NCI-H1092 treated with DMSO at 0.1 percent for 48 hours (cell line): ENCODE data around the gene RNF112.
"Not testable (repeated sequence)": the region's sequence is repeated elsewhere in the genome, so short reads cannot be mapped to it uniquely, and the experiment has no call there.

Experiments used
- DNase-seq: peaks from one replicate; lab custom pipeline; 2025; lab: John Stamatoyannopoulos, UW

Gene RNF112

DNA sequence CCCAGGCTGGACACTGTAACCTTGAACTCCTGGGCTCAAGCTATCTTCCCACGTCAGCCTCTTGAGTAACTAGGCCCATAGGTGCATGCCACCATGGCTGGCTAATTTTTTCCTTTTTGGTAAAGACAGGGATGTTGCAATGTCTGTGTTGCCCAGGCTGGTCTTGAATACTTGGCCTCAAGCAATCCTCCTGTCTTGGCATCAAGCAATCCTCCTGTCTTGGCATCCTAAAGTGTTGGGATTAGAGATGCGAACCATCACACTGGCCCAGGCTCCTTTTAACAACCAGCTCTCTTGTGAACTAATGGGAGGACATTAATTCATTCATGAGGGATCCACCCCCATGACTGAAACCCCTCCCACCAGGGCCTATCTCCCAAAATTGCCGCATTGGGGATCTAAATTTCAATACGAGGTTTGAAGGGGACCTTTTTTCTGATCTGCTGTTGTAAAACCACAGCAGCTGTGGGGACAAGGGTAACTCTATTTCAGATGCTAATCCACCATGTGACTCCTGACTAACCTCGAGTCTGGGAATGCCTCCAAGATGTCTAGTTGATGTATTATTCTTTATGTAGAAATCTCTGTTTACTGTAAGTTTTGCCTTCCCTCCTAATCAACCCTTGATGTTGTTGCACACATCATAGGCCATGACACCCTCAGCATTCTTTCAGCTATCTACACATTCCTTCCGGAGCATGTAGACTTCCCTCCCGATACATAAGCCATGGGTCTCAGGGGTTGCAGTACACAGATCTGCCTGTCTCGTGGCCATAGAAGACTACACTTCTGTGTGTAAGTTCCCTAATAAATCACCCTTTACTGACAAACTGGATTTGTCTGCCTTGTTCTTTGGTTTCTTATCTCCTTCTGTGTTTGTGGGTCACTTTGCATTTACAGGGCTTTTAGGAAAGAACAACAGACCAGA is 37.6 kb downstream of the RNF112 start:
- DNase-seq: no peak

DNA sequence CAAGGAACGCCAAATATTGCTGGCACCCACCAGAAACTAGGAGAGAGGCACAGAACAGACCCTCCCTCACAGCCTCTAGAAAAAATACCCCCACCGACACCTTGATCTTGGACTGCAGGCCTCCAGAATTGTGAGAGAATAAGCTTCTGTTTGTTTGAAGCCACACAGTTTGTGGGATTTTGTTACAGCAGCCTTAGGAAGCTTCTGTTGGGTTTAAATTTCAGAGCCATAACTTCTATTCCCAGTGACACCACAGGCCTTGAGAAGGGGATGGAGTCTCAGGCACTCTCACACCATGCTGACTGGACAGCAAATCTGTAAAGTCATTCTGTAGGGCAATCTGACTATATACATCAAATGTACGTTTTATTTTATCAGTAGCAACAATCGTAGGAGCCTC is 38.6 kb downstream of the RNF112 start:
- no peak for DNase-seq

DNA sequence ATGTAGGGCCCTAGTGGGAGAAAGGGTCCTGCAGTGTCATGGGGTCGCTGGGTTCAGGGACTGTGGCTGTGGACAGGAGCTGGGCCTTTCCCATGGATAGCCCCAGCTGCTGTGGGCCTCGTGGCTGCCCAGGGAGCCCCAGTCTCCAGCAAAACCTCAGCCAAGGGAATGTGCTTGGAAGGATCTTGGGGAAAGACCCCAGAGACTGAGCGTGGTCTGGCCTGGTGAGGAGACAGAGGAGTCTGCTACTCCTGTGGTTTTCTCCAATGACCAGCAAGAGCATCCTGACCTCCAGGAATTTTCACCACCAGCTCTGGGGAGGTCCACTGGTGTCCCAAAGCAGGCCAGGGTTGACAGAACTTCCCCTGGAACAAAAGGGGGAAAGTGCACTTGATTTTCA is 42.3 kb downstream of the RNF112 start:
- no peak for DNase-seq

DNA sequence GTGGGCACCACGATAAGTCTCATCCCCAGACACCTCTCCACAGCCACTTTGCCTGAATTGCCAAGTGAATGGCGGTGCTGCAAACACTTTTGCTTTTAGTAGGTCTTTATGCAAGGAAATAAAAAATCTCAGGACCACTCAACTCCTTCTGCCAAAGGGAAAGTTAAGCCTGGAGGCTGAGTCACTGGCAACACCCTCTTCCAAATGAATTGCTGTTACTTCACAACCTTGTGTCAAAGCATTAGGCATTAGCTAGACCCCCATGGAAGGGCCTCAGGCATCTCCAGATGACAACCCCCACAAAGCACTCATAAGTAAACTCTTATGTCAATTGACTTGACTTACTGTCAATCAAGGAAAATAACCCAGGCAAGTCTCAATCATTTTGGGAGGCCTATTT is 43.0 kb downstream of the RNF112 start:
- no peak for DNase-seq

DNA sequence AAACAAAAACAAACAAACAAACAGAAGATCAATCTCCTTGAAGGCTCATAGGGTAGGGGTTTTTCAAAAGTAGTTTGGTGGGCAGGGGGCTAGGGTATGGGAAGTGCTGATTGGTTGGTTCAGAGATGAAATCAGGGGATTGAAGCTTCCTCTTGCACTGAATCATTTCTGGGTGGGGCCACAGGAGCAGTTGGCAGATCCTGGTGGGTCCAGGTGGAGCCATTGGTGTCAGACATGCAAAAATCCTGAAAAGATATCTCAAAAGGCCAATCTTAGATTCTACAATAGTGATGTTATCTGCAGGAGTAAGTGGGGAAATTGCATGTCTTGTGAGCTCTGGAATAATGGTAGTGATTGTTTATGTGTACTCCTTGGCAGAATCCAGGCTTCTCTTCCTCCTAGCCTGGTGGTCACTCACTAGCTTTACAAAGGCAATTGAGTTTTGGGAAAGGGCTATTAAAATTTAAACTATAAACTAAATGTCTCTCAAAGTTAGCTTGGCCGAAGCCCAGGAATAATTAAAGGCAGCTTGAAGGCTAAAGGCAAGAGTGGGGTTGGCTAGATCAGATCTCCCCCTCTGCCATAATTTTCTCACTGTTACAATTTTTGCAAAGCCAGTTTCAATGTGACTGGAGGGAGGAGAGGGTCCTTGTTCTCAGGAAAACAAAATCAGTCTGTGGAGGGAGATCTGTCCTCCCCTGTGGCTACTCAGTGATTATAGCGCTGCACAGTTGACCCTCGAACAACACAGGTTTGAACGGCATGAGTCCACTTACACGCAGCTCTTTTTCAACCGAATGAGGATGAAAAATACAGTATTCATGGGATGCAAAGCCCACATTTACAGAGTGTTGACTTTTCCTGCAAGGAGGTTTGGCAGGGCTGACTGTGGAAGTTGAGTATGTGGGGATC is 45.2 kb downstream of the RNF112 start:
- DNase-seq: no peak

DNA sequence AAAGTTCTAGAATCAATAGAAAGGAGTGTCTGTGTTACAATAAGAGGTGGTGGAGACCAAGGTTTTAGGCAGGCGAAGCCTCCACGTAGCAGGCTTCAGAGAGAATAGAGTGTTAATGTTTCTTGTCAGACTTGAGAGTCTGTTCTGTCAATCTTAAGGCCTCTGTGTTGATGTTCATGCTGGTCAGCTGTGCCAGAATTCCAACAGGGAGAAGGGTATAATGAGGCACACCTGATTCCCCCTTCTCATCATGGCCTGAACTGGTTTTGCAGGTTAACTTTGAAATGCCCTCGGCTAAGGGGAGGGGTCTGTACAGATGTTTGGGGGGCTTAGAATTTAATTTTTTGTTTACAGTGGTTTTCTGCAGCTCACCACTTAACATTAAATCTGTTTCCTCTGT is 46.0 kb downstream of the RNF112 start:
- no peak for DNase-seq

DNA sequence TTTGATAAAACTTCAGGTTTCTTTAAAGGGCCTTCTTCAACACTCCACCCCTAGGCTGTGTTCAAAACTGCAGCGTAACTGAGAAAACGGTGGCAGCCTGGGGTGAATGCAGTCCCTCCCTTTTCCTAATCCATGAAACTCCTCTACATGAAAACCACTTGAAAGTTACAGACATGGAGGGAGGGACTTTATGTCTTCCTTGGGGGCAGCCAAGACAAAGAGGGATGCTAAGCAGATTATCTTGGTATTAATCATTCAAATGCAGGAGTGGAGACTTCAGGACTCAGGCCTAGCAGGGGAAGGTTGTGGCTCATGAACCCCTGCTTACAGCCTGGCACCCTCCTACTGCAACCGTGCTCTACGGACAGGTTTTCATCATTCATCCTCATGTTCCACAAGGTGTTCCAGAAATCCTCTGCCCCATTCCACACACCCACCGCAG is 46.8 kb downstream of the RNF112 start:
- DNase-seq: no peak

DNA sequence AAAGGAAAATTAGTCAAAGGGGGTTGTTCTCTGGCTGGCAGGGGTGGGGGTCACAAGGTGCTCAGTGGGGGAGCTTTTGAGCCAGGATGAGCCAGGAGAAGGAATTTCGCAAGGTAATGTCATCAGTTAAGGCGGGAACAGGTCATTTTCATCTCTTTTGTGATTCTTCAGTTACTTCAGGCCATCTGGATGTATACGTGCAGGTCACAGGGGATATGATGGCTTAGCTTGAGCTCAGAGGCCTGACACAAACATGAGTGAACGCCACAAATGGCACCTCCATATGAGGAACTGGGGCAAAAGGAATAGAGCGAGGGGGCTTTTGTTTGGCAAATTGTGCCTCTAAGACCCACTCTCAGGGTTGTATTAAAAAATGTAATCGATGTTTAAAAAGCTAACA is 47.4 kb downstream of the RNF112 start:
- not testable (repeated sequence) for DNase-seq

DNA sequence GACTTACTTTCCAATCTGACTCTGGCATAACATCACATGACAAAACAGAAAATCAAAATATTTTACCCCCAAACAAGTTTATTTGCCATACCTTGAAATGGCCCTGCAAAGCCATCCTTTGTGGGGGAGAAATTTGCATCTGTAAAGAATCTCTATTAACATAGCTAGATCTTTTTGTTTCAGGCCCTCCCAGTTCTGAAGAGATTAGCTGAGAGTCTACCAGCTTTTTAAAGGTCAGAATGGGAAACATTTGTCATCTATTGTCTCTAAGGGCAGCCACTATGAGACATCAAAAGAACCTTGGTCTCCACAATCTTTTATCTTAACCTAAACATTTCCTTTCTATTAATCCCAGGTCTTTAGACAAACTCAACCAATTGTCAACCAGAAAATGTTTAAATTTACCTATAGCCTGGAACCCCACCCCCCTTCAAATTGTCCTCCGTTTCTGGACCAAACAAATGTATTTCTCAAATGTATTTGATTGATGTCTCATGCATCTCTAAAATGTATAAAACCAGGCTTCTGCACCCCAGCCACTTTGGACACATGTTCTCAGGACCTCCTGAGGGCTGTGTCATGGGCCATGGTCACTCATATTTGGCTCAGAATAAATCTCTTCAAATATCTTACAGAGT is 48.1 kb downstream of the RNF112 start:
- DNase-seq: not testable (repeated sequence)

DNA sequence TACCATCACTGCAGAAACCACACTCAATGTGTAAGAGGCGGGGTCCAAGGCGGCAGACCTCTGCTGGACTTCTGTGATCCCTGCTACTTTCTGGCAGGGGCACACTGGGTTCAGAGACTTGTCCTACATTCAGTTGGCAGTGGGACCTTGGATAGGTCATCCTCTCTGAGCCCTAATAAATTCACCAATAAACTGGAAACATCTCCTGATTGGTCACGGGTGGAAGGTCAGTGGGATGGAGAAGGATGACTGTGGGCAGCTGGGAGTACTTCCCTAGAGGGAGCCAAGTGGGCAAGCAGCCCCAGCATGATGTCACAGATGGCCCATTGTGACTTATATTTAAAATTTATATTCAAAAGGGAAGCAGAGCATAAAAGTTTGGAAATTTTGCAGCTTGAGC is 49.7 kb downstream of the RNF112 start:
- no peak for DNase-seq

DNA sequence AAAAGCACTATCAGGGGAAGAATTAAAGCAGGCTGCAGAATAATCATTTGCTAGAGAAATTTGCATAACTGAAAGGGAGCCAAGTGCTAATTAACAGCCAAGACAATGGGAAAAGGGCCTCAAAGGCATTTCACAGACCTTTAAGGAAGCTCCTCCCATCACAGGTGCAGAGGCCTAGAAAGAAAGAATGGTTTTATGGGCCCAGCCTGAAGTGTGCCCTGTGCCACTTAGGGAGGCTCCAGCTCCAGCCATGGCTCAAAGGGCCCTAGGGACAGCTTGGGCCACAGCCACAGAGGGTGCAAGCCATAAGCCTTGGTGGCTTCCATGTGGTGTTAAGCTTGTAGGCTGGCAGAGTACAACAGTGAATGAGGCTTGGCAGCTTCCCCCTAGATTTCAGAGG is 50.1 kb downstream of the RNF112 start:
- no peak for DNase-seq

DNA sequence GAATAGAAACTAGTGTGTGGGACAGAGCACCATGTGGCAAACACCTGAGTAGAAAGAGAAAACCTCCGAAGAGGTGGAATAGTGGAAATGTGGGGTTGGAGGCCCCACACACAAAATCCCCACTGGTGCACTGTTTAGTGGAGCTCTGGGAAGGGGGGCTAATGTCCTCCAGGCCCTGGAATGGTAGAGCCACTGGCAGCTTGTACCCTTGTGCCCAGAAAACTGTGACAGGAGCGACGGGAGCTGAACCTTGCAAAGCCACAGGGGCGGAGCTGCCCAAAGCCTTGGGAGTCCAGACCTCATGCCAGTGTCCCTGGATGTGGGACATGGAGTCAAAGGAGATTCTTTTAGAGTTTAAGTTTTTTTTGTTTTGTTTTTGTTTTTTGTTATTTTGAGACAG is 50.6 kb downstream of the RNF112 start:
- DNase-seq: no peak

DNA sequence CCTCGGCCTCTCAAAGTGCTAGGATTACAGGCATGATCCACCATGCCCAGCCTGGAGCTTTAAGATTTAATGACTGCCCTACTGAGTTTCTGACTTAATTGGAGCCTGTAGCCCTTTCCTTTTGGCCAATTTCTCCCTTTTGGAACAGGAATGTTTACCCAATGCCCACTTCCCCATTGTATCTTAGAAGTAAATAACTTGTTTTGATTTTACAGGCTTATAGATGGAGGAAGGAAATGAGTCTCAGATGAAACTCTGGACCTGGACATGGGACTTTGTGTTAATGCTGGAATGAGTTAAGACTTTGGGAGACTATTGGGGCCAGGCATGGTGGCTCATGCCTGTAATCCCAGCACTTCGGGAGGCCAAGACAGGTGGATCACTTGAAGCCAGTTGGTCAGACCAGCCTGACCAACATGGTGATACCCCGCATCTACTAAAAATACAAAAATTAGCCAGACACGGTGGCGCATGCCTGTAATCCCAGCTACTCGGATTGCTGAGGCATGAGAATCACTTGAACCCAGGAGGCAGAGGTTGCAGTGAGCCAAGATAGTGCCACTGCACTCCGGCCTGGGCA is 51.5 kb downstream of the RNF112 start:
- not testable (repeated sequence) for DNase-seq

DNA sequence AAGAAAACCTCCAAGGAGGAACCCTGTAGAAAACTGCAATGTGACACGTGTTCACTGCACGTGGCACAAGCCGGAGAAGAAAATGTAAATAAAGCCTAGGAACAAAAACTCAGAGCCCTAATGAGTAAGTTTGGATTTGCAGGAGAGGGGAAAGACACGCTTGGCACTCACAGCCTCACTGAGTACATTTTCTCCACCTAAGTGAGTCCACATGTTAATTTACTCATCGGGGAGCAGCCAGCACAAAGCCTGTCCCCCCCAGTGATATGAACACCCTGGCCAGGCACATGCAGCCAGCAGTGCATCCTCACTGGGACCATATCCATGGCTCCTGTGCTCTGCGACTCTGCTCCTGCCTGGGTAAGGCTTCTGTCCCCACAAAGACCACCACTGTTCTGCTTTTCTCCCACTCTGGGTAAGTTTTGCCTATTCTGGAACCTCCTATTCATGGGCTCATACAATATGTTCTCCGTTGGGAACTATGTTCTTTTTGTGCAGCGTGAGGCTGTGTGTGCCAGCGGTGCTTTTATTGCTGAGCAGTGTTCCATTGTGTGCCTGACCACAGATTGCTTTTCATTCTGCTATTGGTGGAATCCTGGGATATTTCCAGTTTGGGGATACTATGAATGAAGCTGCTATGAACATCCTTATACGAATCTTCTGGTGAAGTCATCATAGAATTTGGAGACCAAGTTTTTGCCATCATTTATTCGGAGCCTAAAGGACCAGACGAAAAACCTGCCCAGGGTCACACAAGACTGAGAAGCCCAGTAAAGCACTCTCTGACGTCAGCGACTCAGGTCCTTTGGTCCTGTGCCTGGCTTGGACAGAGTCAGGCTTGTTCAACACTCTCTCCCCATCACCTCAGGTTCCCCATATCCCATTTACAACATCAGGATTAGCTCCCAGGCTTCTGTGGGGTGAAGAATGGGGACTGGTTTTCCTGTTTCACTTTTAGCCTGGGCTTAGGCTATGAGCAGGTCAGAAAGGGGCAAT is 53.3 kb downstream of the RNF112 start:
- no peak for DNase-seq
